Sigmoid colon (tissue), 7 donors: ENCODE measurements around the gene COX14. TPM values are rescaled to one million over a fixed set of nuclear protein-coding genes. Genes with fewer than 3 reads are reported as not detected.
"Not testable (repeated sequence)": the region's sequence is repeated elsewhere in the genome, so short reads cannot be mapped to it uniquely, and the experiment has no call there.

Experiments used
- DNase-seq: peaks from one replicate; pipeline ENCODE4 v3.0.0-alpha.2; 2019
- H3K27ac ChIP-seq, 4 donors: fragments of 200-600 bp; sonication (generic); one replicate each; pipeline ENCODE4 v1.5.1; 2016 to 2019; ENCODE audit warnings: mild to moderate bottlenecking in 1 of 4
- H3K27me3 ChIP-seq, 3 donors: fragments of 200-600 bp; sonication (generic); one replicate each; pipeline ENCODE4 v1.5.1; 2019; ENCODE audit warnings: mild to moderate bottlenecking in 1 of 3
- H3K36me3 ChIP-seq, 4 donors: fragments of 200-600 bp; sonication (generic); one replicate each; pipeline ENCODE4 v1.5.1; 2016 to 2019
- H3K4me1 ChIP-seq, 4 donors: fragments of 200-600 bp; sonication (generic); one replicate each; pipeline ENCODE4 v1.5.1; 2017 to 2019
- H3K4me3 ChIP-seq, 4 donors: fragments of 200-600 bp; sonication (generic); one replicate each; pipeline ENCODE4 v1.5.1; 2017 to 2019; ENCODE audit warnings: mild to moderate bottlenecking in 2 of 4, moderate library complexity in 1 of 4
- H3K9me3 ChIP-seq, 4 donors: fragments of 200-600 bp in 3 of 4; sonication (generic) in 3 of 4; one replicate each; pipeline versions ENCODE4 v1.5.1 to v1.6.1; 2013 to 2019
- CTCF ChIP-seq, 4 experiments: fragments of 450-650 bp in 3 of 4; fragments of 200-600 bp in 1 of 4; IDR thresholded peaks; one replicate each; pipeline ENCODE4 v1.5.1; 2016 to 2019; ENCODE audit warnings: antibody characterized with exemption in 4 of 4, mild to moderate bottlenecking in 3 of 4, moderate library complexity in 2 of 4
- EP300 ChIP-seq, 4 donors: sonication (generic); formaldehyde crosslinking; IDR thresholded peaks; one replicate each; pipeline ENCODE4 v1.6.1; 2017; ENCODE audit warnings: antibody characterized with exemption in 4 of 4
- POLR2A ChIP-seq, 2 donors: fragments of 450-650 bp; IDR thresholded peaks; one replicate each; pipeline ENCODE4 v1.6.1; 2016; ENCODE audit warnings: antibody characterized with exemption in 2 of 2, mild to moderate bottlenecking in 2 of 2, moderate library complexity in 2 of 2
- POLR2AphosphoS5 ChIP-seq, 4 donors: sonication (generic); formaldehyde crosslinking; IDR thresholded peaks; one replicate each; pipeline ENCODE4 v1.6.1; 2017; ENCODE audit warnings: antibody characterized with exemption in 4 of 4
- WGBS, 2 donors: extraction: QIAGEN DNeasy Blood & Tissue Kit; methylation state at CpG; one replicate each; pipeline ENCODE4 v1.1.7; 2013; 5-methylcytosine and 5-hydroxymethylcytosine counted together
- intact Hi-C: fragments of 100-400 bp; cut with DNase I; formaldehyde crosslinking; loops from one replicate; pipeline ENCODE4 v1.15.1; 2023
- polyA plus RNA-seq, 3 donors: library from polyadenylated mRNA; stranded (reverse); fragments of 200-250 nt; gene quantifications; one replicate each; pipeline ENCODE4 v1.2.3, GENCODE V29; 2013
- total RNA-seq, 4 donors: library from RNA; depleted of rRNA; stranded (reverse); fragments of >200 nt; gene quantifications; one replicate each; pipeline ENCODE4 v1.1.0, GENCODE V29; 2016
- donor health status: healthy with polysubstance abuse.
- donor health status: Bipolar disorder and iron deficiency.
- donor health status: healthy.

The COX14 gene
- total and polyA plus RNA-seq, 7 donors: 87.8 to 266 (median 124) TPM

DNA sequence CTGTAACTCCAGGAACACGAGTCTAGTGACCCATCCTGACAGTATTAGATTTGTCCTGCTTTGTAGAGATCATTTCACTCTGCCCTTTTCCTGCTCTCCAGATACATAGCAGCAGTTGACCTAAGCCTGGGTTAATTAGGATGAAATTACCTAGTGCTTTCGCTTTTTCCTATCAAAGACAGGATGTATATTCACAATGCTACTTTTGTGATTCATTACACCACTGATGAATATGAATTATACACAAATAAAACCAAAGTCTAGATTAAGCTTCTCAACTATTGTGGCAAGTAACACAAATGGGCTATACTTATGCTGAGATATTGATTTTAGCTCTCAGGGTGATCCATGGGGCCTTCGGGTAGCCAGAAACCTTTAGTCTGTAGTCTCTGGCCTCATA, 37.3 kb downstream of the COX14 start:
- intact Hi-C loops: no loop called here
- H3K4me1 ChIP-seq: peaks cover 0 to 9% (median 4%) of the 10 kb centered on the region in 4 donors
- no peak for DNase-seq
- no peaks in the 10 kb centered on the region for H3K9me3 ChIP-seq
- no peak overlapping the region for H3K4me3 ChIP-seq
- H3K27ac ChIP-seq: no peak overlapping the region
- H3K27me3 ChIP-seq: no peaks in the 10 kb centered on the region
- 72 to 79% methylated on average over 3 of the region's 3 CpGs for WGBS, 2 donors
- TF ChIP-seq EP300 (IDR thresholded peaks at IDR 0.05) (no peak), POLR2AphosphoS5 (IDR thresholded peaks at IDR 0.05) (no peak)
- H3K36me3 ChIP-seq: no peaks in the 10 kb centered on the region

DNA sequence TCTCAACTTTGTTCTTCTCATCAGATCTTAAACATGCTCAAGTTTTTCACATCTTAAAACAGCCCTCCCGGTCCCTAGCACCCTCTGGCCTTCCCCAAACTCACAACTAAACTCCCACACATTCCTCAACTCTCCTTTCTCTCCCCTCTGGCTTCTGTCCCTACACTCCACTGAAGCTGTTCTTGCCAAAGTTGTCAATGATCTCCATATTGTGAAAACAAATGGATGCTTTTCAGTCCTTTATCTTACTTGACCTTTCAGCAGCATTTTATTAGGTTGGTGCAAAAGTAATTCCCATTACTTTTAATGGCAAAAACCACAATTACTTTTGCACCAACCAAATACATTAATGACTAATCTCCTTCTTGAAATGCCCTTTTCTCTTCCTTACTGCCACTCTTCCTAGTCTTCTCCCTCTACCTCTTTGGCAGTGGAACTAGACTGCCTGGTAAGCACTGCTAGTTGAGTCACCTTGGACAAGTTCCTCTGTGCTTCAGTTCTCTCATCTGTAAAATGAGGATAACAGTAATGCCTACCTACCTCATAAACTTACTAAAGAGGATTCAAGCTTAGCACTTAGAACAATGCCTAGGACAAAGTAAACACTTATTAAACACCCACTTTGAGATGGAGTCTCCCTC, 39.1 kb downstream of the COX14 start:
- intact Hi-C loops: no loop called here
- Histone ChIP-seq H3K9me3 (no peaks in the 10 kb centered on the region), H3K4me1 (peaks cover 0 to 9% (median 4%) of the 10 kb centered on the region in 4 donors), H3K4me3 (no peak overlapping the region), H3K27ac (no peak overlapping the region), H3K36me3 (no peaks in the 10 kb centered on the region), H3K27me3 (no peaks in the 10 kb centered on the region)
- TF ChIP-seq CTCF (IDR thresholded peaks at IDR 0.05): no peak
- no peak for TF ChIP-seq POLR2A (IDR thresholded peaks at IDR 0.05)
- TF ChIP-seq EP300 (IDR thresholded peaks at IDR 0.05): no peak
- 81 to 84% methylated on average over 1 of the region's 1 CpG for WGBS, 2 donors
- no peak for DNase-seq

DNA sequence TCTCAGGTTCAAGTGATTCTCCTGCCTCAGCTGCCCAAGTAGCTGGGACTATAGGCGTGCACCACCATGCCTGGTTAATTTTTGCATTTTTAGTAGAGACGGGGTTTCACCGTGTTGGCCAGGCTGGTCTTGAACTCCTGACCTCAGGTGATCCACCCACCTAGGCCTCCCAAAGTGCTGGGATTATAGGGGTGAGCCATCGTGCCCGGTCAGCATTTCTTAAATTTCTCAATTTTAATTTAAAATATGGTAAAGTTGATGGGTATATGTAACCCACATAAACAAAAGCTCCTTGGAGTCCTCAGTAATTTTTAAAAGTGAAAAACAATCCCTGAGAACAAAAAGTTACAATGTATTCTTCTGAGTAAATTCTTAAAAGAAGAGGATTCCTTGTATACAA, 42.9 kb downstream of the COX14 start:
- DNase-seq: not testable (repeated sequence)
- WGBS, 2 donors: 92 to 97% methylated on average over 5 of the region's 5 CpGs

DNA sequence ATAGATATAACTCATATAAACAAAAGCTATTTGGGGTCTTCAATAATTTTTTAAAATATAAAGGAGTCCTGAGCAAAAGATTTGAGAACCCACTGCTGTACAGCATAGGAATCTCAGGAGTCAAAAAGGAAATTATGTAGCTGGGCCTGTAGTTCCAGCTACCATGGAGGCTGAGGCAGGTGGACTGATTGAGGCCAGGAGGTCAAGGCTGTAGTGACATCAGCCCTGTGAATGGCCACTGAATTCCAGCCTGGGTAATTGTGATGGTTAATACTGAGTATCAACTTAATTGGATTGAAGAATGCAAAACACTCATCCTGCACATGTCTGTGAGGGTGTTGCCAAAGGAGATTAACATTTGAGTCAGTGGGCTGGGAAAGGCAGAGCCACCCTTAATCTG, 44.6 kb downstream of the COX14 start:
- no peak for DNase-seq
- H3K4me3 ChIP-seq: no peak overlapping the region
- H3K36me3 ChIP-seq: no peaks in the 10 kb centered on the region
- H3K27me3 ChIP-seq: no peaks in the 10 kb centered on the region
- H3K27ac ChIP-seq: no peak overlapping the region
- no peaks in the 10 kb centered on the region for H3K9me3 ChIP-seq
- TF ChIP-seq POLR2AphosphoS5 (IDR thresholded peaks at IDR 0.05) (no peak), CTCF (IDR thresholded peaks at IDR 0.05) (no peak), EP300 (IDR thresholded peaks at IDR 0.05) (no peak), POLR2A (IDR thresholded peaks at IDR 0.05) (no peak)
- H3K4me1 ChIP-seq: no peaks in the 10 kb centered on the region
- intact Hi-C loops: no loop called here

More for the DNA sequence above, 42.9 kb downstream of the COX14 start:
- intact Hi-C loops, H3K9me3 ChIP-seq, H3K4me1 ChIP-seq, H3K27me3 ChIP-seq, H3K4me3 ChIP-seq, H3K27ac ChIP-seq, H3K36me3 ChIP-seq: not testable (repeated sequence)

DNA sequence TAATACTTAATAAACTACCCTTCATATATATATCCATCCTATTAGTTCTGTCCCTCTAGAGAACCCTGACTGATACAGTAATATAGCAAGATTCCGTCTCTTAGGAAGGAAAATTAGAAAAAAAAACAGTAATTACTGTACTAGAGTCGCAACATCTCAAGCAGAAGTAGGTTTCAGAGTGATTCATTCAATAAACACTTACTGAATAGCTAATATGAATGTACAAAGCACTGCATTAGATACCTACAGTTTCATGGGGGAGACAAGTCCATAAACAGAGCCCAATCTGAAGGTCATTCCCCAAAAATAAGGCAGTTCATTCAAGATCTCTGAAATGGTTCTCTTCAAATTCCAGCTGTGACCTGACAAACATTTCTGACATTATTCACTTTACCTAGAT, 45.2 kb downstream of the COX14 start:
- Histone ChIP-seq H3K27me3 (no peaks in the 10 kb centered on the region), H3K4me3 (no peak overlapping the region), H3K27ac (no peak overlapping the region), H3K4me1 (no peaks in the 10 kb centered on the region), H3K9me3 (no peaks in the 10 kb centered on the region), H3K36me3 (no peaks in the 10 kb centered on the region)
- 92 to 94% methylated on average over 2 of the region's 2 CpGs for WGBS, 2 donors
- TF ChIP-seq POLR2A (IDR thresholded peaks at IDR 0.05) (no peak), CTCF (IDR thresholded peaks at IDR 0.05) (no peak), POLR2AphosphoS5 (IDR thresholded peaks at IDR 0.05) (no peak), EP300 (IDR thresholded peaks at IDR 0.05) (no peak)
- no peak for DNase-seq
- intact Hi-C loops: no loop called here

- Histone ChIP-seq H3K4me3 (no peak overlapping the region), H3K36me3 (no peaks in the 10 kb centered on the region), H3K27ac (no peak overlapping the region), H3K27me3 (no peaks in the 10 kb centered on the region), H3K4me1 (peaks cover 0 to 3% (median under 1%) of the 10 kb centered on the region in 4 donors), H3K9me3 (no peaks in the 10 kb centered on the region)
- no peak for DNase-seq
- intact Hi-C loops: no loop called here
- TF ChIP-seq EP300 (IDR thresholded peaks at IDR 0.05) (no peak), POLR2A (IDR thresholded peaks at IDR 0.05) (no peak), POLR2AphosphoS5 (IDR thresholded peaks at IDR 0.05) (no peak), CTCF (IDR thresholded peaks at IDR 0.05) (no peak)
These were observed 48.6 kb downstream of the COX14 start for GRCh38 chr12:50160643-50161042.
